OCI-LY7 (cell line): Measurements from ENCODE around the gene IGSF21. TPM values are rescaled to one million over a fixed set of nuclear protein-coding genes. Genes with fewer than 3 reads are reported as not detected.

ENCODE experiments used
- BruUV-seq: library from RNA; stranded (reverse); fragments of 400-500 nt; replicated peaks from 2 replicates; lab custom pipeline; 2021; lab: Mats Ljungman, UMichigan
- CTCF ChIA-PET: fragments of 300-600 bp; sonication (Branson Sonifier 250); formaldehyde crosslinking; loops from one replicate; lab custom pipeline; 2022; ENCODE audit warnings: antibody characterized with exemption; ENCODE audit not compliant: unreplicated experiment; lab: Charles Lee
- POLR2A ChIA-PET: fragments of 300-600 bp; sonication (Branson Sonifier 250); formaldehyde crosslinking; loops from one replicate; lab custom pipeline; 2022; ENCODE audit warnings: antibody characterized with exemption; lab: Charles Lee
- DNase-seq: peaks from one replicate; pipeline ENCODE4 v3.0.0-alpha.2; 2015; ENCODE audit warnings: low spot score
- H2AFZ ChIP-seq: fragments of 200-600 bp; sonication (generic), shearing (Covaris generic); 2 replicates; pipeline ENCODE4 v1.6.1; 2014; ENCODE audit warnings: mild to moderate bottlenecking, antibody characterized with exemption, low read length, moderate library complexity
- H3K27ac ChIP-seq: fragments of 200-600 bp; sonication (generic); 2 replicates; pipeline ENCODE4 v1.5.1; 2014; ENCODE audit warnings: mixed run types, low read depth, mild to moderate bottlenecking, moderate library complexity, low read length, inconsistent platforms; ENCODE audit not compliant: poor library complexity, severe bottlenecking
- H3K36me3 ChIP-seq: fragments of 200-600 bp; sonication (generic); 2 replicates; pipeline ENCODE4 v1.6.1; 2014; ENCODE audit warnings: mild to moderate bottlenecking, antibody characterized with exemption, low read length, moderate library complexity, mixed read lengths; ENCODE audit not compliant: insufficient read depth
- H3K4me1 ChIP-seq: fragments of 200-600 bp; sonication (generic); 2 replicates; pipeline ENCODE4 v1.5.1; 2014; ENCODE audit warnings: mild to moderate bottlenecking, low read length; ENCODE audit not compliant: insufficient read depth, poor library complexity, severe bottlenecking
- H3K4me2 ChIP-seq: fragments of 200-600 bp; sonication (generic); 2 replicates; pipeline ENCODE4 v1.6.1; 2014; ENCODE audit warnings: mild to moderate bottlenecking, low read length
- H3K4me3 ChIP-seq: fragments of 200-600 bp; sonication (generic); 2 replicates; pipeline ENCODE4 v1.5.1; 2014; ENCODE audit warnings: mild to moderate bottlenecking, low read depth, low read length; ENCODE audit not compliant: poor library complexity, severe bottlenecking
- H3K79me2 ChIP-seq: fragments of 200-600 bp; sonication (generic); 2 replicates; pipeline ENCODE4 v1.6.1; 2016; ENCODE audit warnings: low read depth, mild to moderate bottlenecking, low read length, moderate library complexity, mixed read lengths; ENCODE audit not compliant: insufficient read depth
- H3K9me2 ChIP-seq: fragments of 200-600 bp; sonication (generic); 2 replicates; pipeline ENCODE4 v1.6.1; 2016; ENCODE audit warnings: mild to moderate bottlenecking, low read length, mixed read lengths; ENCODE audit not compliant: insufficient read depth
- H3K9me3 ChIP-seq: fragments of 200-600 bp; sonication (generic); 2 replicates; pipeline ENCODE4 v1.6.1; 2014; ENCODE audit warnings: mild to moderate bottlenecking, mixed run types, low read length, mixed read lengths
- H4K20me1 ChIP-seq: fragments of 200-600 bp; sonication (generic); 2 replicates; pipeline ENCODE4 v1.6.1; 2014; ENCODE audit warnings: mild to moderate bottlenecking, antibody characterized with exemption, low read length, moderate library complexity, mixed read lengths; ENCODE audit not compliant: insufficient read depth
- EZH2phosphoT487 ChIP-seq: fragments of 200-600 bp; sonication (generic); IDR thresholded peaks from 2 replicates; pipeline ENCODE4 v1.6.1; 2018; ENCODE audit warnings: low read depth, borderline replicate concordance, mild to moderate bottlenecking, mixed run types, antibody characterized with exemption, low read length, moderate library complexity, mixed read lengths
- intact Hi-C: fragments of 100-400 bp; cut with micrococcal nuclease; formaldehyde crosslinking; loops from one replicate; pipeline ENCODE4 v1.10.0; 2022; ENCODE audit not compliant: unreplicated experiment
- total RNA-seq, 2 experiments: library from RNA; depleted of rRNA in 1 of 2; stranded (reverse); fragments of >200 nt in 1 of 2; shearing (Covaris generic) in 1 of 2; gene quantifications; 2 replicates each; pipeline ENCODE4 v1.2.3, GENCODE V29; 2014 to 2022
- TF ChIP-seq, protein P1 (sequence below): fragments of 200-600 bp; sonication (generic); conservative IDR thresholded peaks from 2 replicates; pipeline ENCODE4 v1.5.1; 2014; ENCODE audit warnings: mild to moderate bottlenecking, antibody characterized with exemption, low read length, moderate library complexity, mixed read lengths

The IGSF21 gene
- total RNA-seq, 2 experiments from 2014 or later, result 0.17 TPM; not detected in 1

DNA sequence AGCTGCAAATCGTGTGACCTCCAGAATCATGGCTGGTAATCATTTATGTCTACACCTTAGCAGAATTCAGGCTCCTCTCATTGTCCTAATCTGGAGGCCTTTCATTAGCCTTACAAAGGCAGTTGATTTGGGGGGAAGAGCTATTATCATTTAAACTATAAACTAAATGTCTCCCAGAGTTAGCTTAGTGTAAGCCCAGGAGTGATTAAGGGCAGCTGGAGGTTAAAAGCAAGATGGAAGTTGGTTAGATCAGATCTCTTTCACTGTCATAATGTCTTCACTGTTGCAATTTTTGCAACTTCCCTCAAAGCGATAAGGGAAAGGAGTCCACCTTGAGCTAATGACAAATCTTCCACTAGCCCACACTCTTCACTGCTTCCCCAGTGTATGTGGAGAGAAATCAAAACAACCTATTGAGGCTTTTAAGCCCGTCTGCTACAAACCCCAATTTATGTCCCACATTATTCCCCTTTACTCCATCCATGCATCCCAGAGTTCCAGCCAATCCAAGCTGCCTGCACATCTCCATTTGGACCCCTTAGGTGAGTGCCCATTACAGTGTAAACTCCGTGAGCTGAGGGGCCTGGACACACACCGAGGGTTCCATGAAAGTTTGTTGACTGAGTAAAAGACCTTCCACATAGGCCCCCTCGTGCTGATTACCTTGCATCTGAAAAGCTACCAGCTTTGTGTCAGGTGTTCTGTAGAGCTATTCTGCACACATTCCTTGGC lies 311.7 kb downstream of the IGSF21 start:
- H3K27ac ChIP-seq, result no peak overlapping the region
- H3K4me3 ChIP-seq, result no peak overlapping the region
- DNase-seq, result no peak
- H3K36me3 ChIP-seq, result no peaks in the 10 kb centered on the region
- no peaks in the 10 kb centered on the region for H3K4me1 ChIP-seq
- no peak overlapping the region for H2AFZ ChIP-seq
- no peaks in the 10 kb centered on the region for H3K9me2 ChIP-seq
- intact Hi-C loops, result no loop called here
- H3K4me2 ChIP-seq, result no peak overlapping the region
- no peaks in the 10 kb centered on the region for H3K9me3 ChIP-seq
- no peak for TF ChIP-seq EZH2phosphoT487
- TF ChIP-seq, protein P1, sequence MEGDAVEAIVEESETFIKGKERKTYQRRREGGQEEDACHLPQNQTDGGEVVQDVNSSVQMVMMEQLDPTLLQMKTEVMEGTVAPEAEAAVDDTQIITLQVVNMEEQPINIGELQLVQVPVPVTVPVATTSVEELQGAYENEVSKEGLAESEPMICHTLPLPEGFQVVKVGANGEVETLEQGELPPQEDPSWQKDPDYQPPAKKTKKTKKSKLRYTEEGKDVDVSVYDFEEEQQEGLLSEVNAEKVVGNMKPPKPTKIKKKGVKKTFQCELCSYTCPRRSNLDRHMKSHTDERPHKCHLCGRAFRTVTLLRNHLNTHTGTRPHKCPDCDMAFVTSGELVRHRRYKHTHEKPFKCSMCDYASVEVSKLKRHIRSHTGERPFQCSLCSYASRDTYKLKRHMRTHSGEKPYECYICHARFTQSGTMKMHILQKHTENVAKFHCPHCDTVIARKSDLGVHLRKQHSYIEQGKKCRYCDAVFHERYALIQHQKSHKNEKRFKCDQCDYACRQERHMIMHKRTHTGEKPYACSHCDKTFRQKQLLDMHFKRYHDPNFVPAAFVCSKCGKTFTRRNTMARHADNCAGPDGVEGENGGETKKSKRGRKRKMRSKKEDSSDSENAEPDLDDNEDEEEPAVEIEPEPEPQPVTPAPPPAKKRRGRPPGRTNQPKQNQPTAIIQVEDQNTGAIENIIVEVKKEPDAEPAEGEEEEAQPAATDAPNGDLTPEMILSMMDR, result no peak
- H3K79me2 ChIP-seq, result no peaks in the 10 kb centered on the region
- ChIA-PET CTCF (no interaction called here), POLR2A (interaction anchor here (0.5 to 0.7 kb wide), 4 partner anchors 87 to 1753 kb away, joined by 3 read pairs; no protein-coding TSS in a partner anchor)
- H4K20me1 ChIP-seq, result no peaks in the 10 kb centered on the region
- no TSS peak for BruUV-seq

DNA sequence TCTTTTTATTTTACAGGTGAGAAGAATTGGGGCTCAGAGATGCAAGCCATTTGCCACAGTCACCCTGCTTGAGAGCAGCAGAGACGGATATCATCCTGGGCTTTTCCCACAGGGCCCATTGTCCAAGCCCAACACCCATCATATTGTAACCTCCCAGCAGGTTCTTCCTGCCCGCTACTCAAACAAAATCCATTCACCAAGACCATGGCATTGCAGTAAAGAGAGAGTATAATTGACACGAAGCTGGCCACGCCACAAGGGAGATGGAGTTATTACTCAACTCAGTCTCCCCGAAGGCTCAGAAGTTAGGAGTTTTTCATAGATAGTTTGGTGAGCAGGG lies 312.2 kb downstream of the IGSF21 start:
- Histone ChIP-seq H3K4me1 (no peaks in the 10 kb centered on the region), H2AFZ (no peak overlapping the region), H3K36me3 (no peaks in the 10 kb centered on the region), H3K4me3 (no peak overlapping the region), H3K79me2 (no peaks in the 10 kb centered on the region), H4K20me1 (no peaks in the 10 kb centered on the region), H3K4me2 (no peak overlapping the region), H3K27ac (no peak overlapping the region), H3K9me2 (no peaks in the 10 kb centered on the region), H3K9me3 (no peaks in the 10 kb centered on the region)
- no peak for DNase-seq
- CTCF ChIA-PET, result no interaction called here
- TF ChIP-seq, protein P1, result no peak
- TF ChIP-seq EZH2phosphoT487, result no peak
- BruUV-seq, result no TSS peak
- intact Hi-C loops, result no loop called here
- POLR2A ChIA-PET, result interaction anchor here (0.5 to 0.7 kb wide), 2 partner anchors 86 to 568 kb away, joined by 3 read pairs; no protein-coding TSS in a partner anchor

DNA sequence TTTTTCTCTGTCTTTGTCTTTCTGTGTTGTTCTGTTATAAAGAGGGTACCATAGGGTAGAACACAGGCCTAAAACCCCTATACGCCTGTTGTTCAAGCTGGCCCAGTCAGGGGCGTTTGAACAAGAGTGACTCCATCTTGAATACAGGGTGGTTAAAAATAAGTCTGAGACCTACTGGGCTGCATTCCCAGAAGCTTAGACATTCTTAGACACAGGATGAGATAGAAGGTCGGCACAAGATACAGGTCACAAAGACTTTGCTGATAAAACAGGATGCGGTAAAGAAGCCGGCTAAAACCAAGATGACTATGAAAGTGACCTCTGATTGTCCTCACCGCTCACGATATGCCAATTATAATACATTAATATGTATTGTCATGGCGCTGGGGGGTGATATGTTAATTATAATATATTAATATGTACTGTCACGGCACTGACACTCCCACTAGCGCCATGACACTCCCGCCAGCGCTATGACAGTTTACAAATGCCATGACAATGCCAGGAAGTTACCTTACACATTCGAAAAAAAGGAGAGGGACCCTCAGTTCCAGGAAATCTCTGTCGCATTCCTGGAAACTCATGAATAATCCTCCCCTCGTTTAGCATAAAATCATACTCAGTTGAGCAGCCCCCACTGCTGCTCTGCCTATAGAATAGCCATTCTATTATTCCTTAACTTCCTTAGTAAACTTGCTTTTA lies 314.6 kb downstream of the IGSF21 start:
- Histone ChIP-seq H3K36me3 (no peaks in the 10 kb centered on the region), H3K79me2 (no peaks in the 10 kb centered on the region), H2AFZ (no peak overlapping the region), H3K9me2 (no peaks in the 10 kb centered on the region), H3K4me1 (no peaks in the 10 kb centered on the region), H3K9me3 (0 out of 2 replicates have a peak, but pooled peaks cover 4% of the 10 kb centered on the region), H3K4me3 (no peak overlapping the region), H4K20me1 (no peaks in the 10 kb centered on the region), H3K4me2 (no peak overlapping the region), H3K27ac (no peak overlapping the region)
- ChIA-PET CTCF (no interaction called here), POLR2A (no interaction called here)
- DNase-seq, result no peak
- TF ChIP-seq EZH2phosphoT487, result no peak
- TF ChIP-seq, protein P1, result no peak
- BruUV-seq, result no TSS peak
- intact Hi-C loops, result no loop called here
